GM19467 (cell line): ENCODE data around the gene WASF2.
"Not testable (repeated sequence)": the region's sequence is repeated elsewhere in the genome, so short reads cannot be mapped to it uniquely, and the experiment has no call there.

Experiments
- ATAC-seq: cut with Tn5 transposase; IDR thresholded peaks from one replicate; pipeline ENCODE4 v1.9.1; 2021; ENCODE audit warnings: mild to moderate bottlenecking, moderate library complexity; ENCODE audit not compliant: unreplicated experiment

Gene WASF2

DNA sequence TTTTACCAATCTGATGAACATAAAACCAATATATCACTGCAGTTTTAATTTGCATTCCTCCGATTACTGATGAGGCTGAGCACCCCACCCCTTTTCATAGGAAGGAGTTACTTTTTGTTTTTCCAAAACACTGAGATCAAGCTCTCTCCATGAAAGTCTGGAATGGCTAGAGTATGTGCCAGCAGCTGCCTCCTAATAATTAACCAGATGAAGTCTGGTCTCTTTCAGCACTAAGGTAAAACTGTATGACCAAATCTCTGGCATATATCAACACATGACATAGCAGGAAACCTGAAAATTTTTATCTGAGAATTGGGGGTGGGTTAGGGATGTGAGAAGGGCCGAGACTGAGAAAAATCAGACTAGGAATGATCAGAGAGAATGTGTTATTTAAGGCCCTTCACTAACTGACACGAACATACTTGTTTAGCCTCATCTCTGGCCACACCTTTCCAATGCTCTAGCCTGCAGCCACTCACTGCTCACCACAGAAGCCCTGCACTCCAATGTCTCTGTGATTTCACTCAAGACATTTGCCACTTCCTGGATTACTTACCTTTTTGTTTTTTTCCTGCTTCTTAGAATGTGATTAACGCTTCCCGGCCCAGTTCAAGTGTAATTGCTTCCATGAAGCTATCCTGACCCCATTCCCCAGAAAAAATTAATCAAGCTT, 34.7 kb downstream of the WASF2 start:
- no peak for ATAC-seq

DNA sequence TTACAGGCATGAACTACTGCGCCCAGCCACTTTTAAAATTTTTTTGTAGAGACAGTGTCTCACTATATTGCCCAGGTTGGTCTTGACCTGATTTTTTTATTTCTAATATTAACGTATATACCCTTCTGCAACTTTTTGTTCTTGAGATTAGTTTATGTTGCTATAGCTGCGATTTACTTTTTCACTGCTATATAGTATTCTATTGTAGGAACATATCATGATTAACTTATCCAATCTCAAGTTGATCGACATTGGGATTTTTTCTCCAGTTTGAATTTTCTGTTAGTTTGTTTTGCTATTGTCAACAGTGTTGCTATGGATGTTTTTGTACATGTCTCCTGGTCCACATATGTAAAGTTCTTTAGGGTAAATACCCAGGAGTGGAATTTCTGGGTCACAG, 35.4 kb downstream of the WASF2 start:
- no peak for ATAC-seq

DNA sequence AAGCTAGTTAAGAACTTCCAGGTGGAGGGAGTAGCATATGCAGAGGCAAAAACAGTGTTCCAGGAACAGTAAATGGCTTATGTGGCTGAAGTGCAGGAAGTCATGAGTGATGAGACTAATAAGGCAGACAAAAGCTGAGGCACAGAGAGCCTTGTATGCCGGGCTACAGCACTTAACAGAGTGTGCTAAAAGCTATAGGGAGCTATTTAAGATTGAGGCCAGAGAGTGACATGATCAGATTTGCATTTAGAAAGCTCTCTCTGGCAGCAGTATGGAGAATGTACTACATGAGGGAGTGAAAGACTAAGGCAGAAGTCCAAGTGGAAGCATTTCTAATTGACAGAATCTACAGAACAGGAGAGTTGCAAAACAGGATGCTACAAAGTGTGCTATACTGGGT, 38.6 kb downstream of the WASF2 start:
- no peak for ATAC-seq

DNA sequence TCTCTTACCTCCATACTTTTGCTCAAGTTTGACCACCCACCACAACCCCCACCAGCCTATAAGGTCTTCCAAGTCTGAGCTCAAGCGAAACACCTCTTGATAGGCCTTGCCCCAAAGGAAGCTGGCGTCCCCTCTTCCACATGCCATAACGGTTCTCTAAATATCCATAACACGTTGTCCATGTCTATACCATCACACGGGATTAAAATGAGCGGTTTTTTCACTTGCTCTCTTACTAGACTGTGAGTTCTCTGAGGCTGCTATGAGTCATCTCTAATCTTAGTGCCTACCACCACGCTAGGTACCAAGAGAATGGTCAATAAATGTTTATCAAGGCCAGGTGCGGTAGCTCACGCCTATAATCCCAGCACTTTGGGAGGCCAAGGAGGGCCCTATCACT, 41.0 kb downstream of the WASF2 start:
- no peak for ATAC-seq

DNA sequence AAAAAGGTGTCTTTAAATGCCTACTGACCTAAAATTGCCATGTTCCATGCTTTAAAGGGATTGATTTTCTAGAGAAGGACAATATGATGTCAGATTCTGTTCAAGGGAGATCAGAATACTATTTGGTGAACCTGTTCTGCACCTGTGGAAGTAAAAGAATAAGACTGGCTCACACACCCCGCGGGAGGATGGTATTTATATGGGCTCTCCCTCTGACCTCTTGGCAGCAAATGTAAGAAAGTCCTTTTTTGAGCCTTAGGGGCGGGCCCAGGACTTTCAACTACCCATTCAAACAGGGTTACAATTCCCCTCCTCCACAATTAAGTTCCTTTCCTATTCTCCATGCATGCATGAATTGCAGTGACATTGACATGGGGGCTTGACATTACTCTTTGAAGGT, 42.1 kb downstream of the WASF2 start:
- no peak for ATAC-seq

DNA sequence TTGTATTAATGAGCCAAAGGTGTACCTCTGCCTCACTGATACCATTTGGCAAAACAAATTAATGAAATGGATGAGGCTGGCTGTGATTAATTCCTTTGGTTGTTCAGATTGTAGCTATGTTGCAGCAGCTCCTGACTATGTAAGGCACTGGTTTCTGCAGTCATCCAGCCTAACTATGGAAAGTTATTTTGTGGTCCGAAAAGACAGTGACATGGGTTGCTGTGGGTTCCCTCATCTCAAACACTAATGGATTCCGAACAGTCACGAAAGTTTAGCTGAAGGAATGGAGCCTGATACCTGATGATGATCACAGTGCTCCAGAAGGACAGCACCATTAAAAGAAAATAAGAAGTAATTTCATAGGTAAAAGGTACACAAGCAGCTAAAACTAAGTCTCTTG, 42.6 kb downstream of the WASF2 start:
- ATAC-seq = no peak

DNA sequence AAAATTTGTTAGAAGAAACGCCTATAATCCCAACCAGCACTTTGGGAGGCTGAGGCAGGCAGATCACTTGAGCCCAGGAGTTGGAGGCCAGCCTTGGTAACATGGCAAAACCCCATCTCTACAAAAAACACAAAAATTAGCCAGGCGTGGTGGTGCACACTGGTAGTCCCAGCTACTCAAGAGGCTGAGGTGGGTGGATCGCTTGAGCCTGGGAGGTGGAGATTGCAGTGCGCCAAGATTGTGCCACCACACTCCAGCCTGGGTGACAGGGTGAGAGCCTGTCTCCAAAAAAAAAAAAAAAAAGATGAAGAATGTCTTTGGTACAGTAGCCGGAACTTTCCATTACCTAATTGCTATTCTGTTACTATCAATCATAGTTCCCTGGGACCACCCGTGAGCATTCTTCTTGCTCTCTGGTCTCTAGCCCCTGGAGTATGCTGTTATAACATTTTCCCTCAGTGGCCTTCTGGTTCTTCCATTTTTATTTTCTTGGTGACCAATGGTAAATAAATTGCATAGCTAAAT, 43.4 kb downstream of the WASF2 start:
- no peak for ATAC-seq

DNA sequence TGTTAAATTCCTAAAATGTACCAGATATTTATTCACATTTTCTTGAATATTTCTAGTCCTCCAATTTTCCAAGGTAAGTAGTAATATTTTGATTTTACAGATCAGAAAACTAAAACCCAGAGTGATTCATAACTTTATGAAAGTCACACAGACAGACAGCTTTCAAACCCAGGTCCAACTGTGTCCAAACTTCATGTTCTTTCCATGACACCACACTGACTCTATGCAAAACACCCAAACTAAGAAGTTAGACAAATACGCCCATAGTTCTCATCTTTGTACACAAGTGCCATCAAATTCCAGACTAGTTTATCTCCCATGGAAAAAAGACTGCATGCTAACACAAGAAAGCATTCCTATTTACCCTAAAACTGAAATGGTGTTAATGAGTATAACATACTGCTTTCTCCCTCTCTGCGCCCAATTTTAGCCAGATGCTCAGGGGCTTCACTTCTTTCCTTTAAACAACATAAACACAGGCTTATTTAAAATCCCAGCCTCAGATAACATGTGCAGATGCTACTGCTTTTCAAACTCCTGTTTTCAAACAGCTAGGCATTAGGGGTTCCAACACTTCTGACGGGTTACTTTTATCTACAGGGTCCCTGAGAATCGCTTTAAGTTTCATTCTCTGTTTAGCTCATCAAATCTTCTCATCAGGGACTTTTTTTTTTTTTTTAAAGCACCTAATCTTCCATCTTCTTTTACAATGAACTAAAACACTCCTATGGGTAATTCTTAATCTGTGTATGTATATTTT, 44.6 kb downstream of the WASF2 start:
- no peak for ATAC-seq

DNA sequence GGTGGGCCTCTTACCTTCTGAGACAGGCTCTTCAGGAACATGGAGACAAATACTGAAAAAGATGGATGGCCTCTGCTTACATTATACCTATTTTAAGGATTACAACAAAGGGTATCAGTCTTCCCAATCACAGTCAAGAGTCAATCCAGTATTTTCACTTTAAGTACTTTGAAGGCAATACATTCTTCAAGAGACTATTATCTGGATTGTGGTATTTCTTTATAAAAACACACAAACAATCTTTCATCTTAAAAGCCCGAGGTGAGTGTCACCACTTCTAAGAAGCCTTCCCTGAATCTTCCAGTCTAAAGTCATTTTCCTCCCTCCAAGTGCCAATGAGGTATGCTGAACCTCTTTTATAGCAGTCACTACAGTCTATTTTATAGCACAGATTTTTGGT, 45.3 kb downstream of the WASF2 start:
- no peak for ATAC-seq

DNA sequence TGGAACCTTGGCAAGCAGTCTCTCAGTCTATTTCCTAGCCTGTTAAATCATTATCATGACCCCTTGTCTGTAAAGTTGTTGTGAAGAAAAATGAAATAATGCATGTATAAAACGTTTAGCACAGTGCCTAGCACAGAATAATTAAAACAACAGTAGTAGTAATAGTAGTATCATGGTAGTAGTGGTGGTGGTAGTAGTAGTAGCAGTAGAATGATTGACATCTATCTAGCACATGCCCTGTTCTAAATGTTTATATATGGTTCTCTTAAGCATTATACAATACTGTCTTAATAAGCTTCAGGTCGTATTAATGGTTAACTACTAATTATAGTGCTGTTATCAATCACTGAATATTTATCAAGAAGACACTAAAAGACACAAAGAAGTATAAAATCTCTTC, 50.8 kb downstream of the WASF2 start:
- ATAC-seq = no peak

DNA sequence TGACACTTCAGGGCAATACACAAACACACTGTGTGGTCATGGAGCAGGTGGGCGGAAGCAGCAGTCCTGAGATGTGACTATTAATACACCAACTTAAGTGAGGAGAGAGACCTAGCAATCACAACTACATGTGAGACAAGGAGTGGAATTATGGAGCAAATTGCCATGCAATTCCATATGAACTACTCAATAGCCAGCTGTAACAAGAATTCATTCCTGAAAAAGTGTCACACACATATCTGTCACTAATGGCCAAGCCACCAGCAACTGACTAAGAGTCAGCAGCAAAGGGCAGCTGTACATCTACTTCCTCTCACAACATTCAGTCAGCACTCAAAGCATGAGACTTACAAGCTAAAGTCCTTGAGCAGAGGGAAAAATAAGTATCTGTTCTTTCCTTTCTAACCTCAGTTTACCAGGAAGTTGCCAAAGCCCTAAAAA, 51.3 kb downstream of the WASF2 start:
- ATAC-seq = no peak

DNA sequence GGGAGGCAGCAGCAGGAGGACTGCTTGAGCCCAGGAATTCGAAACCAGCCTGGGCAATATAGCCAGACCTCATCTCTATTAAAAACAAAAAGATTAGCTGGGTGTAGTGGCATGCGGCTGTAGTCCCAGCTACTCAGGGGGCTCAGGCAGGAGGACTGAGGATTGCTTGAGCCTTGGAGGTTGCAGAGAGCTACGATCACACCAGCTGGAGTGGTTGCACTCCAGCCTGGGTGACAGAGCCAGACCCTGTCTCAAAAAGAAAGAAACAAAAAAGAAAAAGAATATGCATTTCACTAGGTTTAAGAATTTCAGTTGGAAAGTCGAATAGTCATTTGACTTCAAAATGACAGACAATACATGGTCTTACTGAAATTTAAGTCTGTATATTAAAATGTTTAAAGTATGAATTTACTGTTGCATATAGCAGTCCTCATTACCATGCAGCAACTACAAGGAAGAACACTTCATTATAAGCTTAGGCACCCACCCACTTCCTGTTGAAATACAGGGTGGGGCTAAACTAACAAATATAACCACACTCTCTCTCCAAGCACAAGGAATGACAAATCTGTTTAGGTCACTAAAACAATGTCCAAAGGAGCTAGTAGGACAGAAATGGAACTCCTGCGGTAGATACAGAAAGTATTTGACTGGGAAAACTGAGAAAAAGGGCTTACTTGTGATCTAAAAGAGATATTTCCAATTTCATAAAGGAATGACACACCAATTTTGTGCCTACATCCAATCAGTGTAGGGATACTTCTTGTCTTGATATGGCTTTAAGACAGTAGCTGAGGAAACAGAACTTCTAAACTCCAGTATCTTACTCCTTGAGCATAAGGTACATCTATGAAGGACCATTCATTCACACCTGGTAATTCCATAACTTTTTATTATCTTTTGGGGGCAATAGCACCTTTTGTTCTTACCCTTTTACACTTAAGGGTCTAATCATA, 53.5 kb downstream of the WASF2 start:
- ATAC-seq = no peak

DNA sequence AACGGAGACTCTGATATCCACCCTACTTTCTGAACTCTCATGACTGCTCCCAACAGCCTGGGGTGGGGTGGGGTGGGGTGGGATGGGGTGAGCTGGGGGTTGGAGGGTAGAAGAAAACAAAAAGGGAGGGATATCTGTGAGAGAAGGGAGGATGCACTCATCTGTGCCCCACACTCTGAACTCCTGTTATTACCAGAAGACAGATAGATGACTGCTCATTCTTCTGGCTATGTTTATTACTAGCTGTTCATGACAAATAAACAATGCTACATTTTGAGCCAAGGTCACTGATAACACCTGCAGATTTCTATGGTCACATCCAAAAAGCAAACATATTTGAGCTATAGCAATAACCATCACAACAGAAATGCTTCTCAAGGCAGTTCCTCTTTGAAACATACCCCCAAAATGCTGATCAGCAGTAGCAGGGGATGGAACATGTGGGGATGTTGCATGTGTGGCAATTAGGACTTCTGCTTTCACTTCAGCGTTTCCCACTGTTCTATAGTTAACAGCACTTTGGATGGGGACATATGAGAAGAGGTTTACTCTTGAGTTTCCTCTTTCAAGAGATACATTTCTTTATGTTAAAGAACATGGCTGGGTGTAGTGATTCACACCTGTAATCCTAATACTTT, 54.3 kb downstream of the WASF2 start:
- ATAC-seq = no peak

DNA sequence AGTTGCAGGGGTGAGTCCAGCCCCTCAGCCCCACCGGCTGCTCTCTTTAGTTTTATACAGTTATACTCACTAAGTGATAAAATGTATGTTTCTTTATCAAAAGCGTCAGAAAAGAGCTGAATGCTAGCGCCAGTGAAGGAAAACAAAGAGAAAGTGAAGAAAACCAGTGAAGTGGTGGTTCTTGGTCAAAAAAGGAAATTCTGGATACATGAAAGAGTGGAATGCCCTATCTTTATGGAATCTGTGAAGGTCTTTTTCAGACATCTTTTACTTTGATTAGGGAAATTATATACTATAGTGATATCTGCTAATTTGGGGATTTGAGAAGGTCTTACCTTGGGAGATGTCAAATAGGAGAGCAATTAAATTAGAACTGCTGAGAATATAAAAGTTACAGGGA, 56.3 kb downstream of the WASF2 start:
- no peak for ATAC-seq

DNA sequence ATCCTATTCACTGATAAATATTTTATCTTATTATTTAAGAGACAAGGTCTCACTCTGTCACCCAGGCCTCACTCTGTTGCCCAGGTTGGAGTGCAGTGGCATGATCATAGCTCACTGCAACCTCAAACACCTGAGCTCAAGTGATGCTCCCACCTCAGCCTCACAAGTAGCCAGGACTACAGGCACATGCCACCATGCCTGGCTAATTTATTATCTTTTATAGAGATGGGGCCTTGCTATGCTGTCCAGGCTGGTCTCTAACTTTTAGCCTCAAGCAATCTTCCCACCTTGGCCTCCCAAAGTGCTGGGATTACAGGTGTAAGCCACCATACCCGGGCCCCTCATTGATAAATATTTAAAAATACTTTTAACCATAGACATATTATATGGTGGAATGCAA, 57.2 kb downstream of the WASF2 start:
- not testable (repeated sequence) for ATAC-seq

DNA sequence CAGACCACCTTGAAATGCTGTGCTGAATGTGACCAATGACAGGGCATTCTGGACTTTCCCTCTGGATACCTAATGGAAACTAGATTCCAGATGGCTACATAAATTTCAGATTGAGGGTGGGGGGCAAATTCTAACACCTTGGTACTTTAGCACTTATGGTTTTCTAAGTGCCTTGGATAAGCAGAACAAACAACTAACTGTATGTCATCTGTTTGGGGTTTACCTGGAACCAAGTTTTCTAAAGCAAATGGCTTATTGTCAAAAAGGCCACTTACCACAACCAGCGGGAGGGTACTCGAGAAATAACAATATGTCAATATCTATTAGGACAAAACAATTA, 58.4 kb downstream of the WASF2 start:
- no peak for ATAC-seq

DNA sequence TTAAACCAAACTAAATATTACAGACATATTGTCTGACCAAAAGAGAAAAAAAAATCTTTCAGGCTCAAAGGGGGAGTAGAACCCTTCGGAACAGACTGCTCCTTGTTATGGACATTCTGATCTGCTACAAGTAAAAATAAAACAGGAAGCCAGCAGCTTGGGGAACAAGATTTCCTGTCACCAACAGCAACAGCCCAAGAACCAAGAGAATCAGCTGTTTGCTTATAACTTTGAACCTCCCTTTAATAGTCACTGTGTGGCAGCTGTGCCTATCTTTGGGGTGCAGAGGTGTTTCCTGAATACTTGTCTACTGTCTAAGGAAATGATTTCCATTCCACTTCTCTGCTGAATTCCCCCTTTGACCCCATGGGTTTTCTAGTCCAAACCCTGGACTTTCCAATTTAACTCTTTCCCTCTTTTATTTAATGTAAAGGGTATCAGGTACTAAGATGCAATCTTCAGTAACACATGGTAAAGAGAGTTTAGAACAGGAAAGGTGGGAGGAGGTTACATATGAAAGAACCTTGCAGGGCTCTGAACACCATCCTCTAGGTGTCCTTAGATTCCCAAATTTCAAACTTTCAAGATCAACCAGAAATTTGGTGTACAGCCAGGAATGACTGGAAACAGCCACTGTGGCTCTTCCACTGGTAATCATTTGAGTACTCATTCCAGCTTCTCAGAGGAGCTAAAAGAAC, 58.9 kb downstream of the WASF2 start:
- no peak for ATAC-seq

DNA sequence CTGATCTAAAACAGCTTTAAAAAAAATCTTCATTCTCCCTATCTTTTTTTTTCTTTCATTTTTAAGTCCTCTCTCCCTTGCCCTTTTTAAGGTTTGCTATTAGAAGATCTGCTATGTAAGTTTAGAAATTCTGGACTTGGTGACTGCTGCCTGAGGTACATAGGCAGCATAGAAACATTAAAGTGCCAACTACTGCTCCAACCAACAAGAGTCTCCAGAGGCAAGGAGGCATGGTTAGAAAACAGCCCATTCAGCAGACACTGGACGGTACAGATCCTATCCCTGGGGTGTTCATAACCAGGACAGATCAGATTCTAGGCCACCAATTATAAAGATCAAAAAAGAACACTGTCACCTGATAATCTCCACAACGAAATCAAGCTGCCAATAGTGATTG, 60.9 kb downstream of the WASF2 start:
- ATAC-seq = no peak

DNA sequence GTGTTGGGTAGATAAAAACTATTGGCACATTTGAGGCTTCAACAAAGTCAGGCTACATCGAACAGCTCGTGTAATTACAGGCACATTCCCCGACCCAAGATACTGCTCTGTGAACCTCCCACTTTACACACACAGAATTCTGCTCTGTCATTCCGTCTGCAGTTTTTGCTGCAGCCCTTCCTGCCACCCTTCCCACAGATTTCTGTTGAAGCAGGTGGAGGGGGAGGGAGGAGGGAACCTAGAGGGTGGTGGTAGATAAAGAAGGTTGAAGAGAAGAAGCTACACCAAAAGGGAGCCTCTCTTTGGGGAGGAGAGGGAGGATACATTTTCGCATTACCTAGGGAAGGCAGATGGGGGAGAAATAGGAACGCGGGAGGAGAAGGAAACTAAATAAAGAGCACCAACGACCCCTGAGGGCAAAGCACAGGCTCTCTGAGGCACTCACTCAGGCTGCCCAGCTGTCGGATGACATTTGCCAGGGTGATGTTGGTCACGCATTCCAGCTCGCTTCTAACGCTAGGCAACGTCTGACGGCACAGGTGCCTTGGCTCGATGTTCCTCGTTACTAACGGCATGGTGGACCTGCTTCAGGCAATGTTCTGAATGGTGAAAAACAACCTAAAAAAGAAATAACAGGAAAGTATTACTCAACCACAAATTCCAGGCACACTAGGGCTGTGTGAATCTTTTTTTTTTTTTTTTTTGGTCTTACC, 61.5 kb downstream of the WASF2 start:
- ATAC-seq = no peak

DNA sequence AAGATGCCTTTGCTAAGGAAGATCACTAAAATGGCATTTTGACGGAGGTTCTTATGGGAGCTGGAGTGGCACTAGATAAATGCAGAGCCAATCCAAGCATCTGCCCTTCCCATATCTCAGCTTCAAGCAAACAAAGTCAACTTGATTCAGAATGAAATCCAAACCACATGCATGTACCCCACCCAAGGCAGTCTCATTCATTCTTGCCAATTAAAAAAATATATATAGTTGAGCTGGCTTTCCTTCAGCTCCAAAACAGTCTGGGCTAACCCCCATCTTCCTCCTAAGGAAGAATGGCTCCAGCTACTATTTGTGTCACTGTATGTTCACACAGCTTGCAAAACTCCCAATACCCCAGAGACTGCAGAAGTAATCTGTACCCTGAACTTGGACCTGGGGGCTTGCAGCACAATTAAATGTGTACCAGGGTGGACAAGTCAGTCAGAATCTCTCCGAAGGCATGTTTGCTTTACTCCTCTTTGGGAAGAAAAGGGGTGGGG, 62.1 kb downstream of the WASF2 start:
- ATAC-seq = no peak
